ENCODE data around the gene PLD6.

GRCh38 chr17:17182598-17183136, 23.5 kb downstream of the PLD6 start:
- TF ChIP-seq POLR2AphosphoS5 (IDR thresholded peaks at IDR 0.05; ENCODE audit: low read length) (no peak), CBX5 (IDR thresholded peaks at IDR 0.05; ENCODE audit: low read depth) (no peak), BCL11A (IDR thresholded peaks at IDR 0.05; ENCODE audit: low read depth, low read length) (no peak), CTCF (IDR thresholded peaks at IDR 0.05 in 2 of 3, conservative IDR thresholded peaks at IDR 0.05 in 1 of 3; ENCODE audit: control insufficient read depth in 2 of 3, extremely low read depth in 1 of 3, insufficient read depth in 1 of 3, low read depth in 3 of 3, low read length in 3 of 3) (no peak), BMI1 (IDR thresholded peaks at IDR 0.05; ENCODE audit: borderline replicate concordance) (no peak), MAX (IDR thresholded peaks at IDR 0.05; ENCODE audit: low read depth, low read length) (no peak), TCF7 (IDR thresholded peaks at IDR 0.05; ENCODE audit: borderline replicate concordance) (no peak), EZH2 (IDR thresholded peaks at IDR 0.05; ENCODE audit: borderline replicate concordance, control insufficient read depth, low read depth, low read length) (no peak), RAD21 (IDR thresholded peaks at IDR 0.05; ENCODE audit: insufficient read depth, low read depth, low read length) (no peak)

Measured in GM12878 (cell line).